Germinal center (tissue), 1 donor: Measurements from ENCODE around the gene ARPP19.
"Not testable (repeated sequence)": the region's sequence is repeated elsewhere in the genome, so short reads cannot be mapped to it uniquely, and the experiment has no call there.

Experiments
- DNase-seq: peaks from one replicate; pipeline ENCODE4 v3.0.0; 2012; ENCODE audit warnings: mixed read lengths, low spot score

ARPP19 gene

DNA sequence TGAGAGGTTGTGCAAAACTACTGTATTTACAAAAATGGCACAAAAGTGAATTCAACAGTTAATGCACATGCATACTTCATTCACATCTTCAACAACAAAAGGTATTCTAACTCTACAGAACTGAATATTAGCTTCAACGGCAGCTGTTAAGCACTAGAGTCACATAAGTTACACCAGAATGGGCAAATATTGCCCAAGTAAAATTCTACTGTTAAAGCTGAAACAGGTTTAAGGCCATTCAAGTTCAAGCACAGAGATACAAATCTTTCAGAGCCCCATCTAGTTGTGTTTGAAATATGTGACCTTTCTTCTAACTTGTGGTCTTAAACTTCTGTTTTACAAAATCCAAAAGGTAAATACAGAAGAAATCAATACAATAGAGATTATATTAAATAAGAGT, 17.6 kb downstream of the ARPP19 start:
- not testable (repeated sequence) for DNase-seq

DNA sequence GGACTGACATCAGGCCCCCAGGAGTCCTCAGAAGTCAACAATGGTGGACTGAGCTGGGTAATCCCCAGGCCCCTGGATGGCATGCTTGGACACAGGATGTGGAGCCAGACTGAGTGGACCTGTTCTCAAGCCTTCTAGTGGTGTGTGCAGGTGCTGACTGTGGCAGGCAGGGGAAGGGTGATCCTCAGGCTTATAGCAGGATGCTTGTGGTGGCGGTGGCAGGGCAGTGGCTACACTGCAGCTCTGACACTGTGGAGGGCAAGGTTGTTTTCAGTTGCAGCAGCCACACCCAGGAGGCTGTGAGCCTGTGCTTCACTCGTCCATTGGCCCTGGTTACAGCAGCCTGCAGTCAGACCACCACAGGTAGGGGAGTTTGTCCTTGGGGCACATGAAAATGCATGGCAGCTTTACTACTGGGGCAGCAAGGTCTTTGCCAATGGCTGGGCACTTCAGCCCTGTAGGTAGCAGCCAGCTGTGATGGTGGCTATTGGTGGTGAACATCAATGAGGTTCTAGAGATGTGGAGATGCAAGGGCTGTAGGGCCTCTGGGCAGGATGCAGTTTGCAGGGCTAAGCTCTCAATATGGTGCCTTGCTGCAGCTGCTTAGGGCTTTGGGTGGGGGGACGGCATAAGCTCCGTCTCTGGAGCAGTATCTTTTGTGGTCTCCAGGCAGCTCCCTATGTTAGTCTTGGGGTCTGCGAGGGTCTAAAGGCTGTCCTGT, 22.6 kb downstream of the ARPP19 start:
- DNase-seq: no peak

DNA sequence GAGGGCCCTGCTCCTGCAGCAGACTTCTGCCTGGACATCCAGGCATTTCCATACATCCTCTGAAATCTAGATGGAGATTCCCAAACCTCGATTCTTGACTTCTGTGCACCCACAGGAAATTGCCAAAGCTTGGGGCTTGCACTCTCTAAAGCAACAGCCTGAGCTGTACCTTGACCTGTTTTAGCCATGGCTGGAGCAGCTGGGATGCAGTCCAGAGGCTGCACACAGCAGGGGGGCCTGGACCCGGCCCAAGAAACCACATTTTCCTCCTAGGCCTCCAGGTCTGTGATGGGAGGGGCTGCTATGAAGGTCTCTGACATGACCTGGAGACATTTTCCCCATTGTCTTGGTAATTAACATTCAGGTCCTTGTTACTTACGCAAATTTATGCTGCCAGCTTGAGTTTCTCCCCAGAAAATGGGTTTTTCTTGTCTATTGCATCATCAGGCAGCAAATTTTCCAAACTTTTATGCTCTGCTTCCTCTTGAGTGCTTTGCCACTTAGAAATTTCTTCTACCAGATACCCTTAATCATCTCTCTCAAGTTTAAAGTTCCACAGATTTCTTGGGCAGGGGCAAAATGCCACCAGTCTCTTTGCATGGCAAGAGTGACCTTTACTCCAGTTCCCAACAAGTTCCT, 28.3 kb downstream of the ARPP19 start:
- DNase-seq: no peak

DNA sequence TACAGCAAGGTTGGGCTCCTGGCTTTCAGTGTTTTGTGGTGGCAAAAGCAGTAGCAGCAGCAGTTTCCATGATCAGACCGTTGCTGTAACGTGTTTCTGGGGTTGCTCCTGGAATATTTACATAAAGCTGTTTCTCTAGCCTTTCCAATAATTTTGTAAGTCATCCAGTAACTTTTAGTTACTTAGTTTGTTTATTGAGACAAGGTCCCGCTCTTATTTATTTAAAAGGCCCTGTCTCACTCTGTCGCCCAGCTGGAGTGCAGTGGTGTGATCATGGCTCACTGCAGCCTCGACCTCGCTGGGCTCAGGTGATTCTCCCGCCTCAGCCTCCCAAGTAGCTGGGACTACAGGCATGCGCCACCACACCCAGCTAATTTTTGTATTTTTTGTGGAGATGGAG, 31.4 kb downstream of the ARPP19 start:
- no peak for DNase-seq

- DNase-seq: no peak
These were observed 36.4 kb downstream of the ARPP19 start for GRCh38 chr15:52532427-52532826.

DNA sequence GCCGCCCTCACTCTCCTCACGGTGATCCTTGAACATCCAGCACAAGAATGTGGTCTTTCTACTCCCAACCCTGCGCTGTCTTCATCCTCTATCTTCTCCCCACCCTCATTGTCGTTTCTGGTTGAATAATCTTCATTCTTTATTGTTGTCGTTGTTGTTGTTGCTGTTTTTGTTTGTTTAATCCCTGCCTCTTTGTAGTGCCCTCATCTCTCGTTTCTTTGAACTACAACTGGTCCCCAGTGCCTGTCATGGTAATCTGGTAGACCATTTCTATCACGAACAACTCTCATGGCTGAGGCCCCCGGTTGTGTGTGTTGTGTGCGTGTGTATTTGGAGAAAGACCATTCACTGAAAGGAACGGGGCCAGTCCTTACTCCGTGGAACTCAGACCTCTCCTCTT, 38.9 kb downstream of the ARPP19 start:
- no peak for DNase-seq

GRCh38 chr15:52529341-52529924, 39.4 kb downstream of the ARPP19 start:
- peak; percentile 18 for DNase-seq

GRCh38 chr15:52528564-52529340, 40.1 kb downstream of the ARPP19 start, which contains the start of gene MYO5A:
Gene MYO5A (minus strand): TSS chr15:52528880. CDS start chr15:52528806, 74 bp downstream.
- peak; percentile 87 for DNase-seq

- DNase-seq: peak; percentile 45
These were observed 40.8 kb downstream of the ARPP19 start for GRCh38 chr15:52527911-52528563.

DNA sequence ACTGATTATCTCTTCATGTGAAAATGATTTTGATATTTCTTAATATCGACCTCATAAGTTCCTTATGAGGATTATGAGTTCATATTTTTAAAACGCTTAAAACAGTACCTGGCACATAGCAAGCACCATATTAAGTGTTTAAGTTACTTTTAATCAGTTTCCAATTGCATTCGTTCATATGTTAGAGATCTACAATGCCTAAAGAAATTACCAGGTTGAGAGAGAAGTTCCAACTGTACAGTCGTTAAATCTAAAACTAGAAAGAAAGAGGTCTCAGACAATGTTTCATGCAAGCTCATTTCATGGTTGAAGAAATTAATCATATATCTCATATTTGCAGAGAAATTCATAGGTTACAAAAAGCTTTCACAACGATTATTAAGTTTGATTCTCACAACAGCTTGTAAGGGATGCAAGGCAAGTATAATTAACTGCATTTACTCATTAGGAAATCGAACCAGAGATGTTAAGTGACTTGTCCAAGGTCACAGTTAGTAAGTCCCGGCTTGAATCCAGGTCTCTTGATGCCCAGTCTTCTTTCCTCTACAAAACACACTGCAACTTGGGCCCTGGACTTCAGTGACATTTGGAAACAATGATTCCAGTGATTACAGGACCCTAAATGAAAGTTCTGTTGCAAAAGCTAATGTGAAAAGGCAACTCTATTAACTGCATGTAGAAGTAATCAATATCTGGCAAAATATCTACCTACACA, 41.5 kb downstream of the ARPP19 start:
- no peak for DNase-seq

DNA sequence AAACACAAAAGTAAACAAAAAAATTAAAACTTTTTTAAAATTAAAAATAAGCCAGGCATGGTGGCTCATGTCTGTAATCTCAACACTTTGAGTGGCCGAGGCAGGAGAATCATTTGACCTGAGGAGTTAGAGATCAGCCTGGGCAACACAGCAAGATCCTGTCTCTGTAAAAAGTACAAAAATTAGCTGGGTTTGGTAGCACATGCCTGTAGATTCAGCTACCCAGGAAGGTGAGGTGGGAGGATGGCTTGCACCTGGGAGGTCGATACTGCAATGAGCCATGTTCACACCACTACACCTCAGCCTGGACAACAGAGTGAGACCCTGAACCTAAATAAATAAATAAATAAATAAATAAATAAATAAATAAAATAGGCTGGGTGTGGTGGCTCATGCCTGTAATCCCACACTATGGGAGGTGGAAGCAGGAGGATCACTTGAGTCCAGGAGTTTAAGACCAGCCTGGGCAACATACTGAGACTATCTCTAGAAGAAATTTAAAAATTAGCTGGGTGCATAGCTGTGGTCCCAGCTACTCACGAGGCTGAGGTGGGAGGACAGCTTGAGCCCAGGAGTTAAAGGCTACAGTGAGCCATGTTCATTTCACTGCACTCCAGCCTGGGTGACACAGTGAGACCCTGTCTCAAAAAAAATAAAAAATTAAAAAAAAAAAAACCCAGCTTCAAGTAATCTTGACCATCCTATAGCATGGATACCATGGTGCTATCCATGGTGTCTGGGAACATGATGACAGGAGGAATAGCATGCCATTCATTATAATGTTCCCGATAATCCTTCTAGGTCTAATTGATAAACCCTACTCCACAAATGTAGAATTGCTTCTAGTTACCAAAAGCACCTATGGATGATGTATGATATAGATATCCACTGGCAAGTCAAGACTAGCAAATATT, 44.4 kb downstream of the ARPP19 start:
- no peak for DNase-seq

- no peak for DNase-seq
These were observed 45.2 kb downstream of the ARPP19 start for GRCh38 chr15:52523647-52524046.

GRCh38 chr15:52523192-52523591, 45.6 kb downstream of the ARPP19 start:
- no peak for DNase-seq

- no peak for DNase-seq
These were observed 47.1 kb downstream of the ARPP19 start for GRCh38 chr15:52521682-52522081.

- DNase-seq: no peak
These were observed 48.4 kb downstream of the ARPP19 start for GRCh38 chr15:52520421-52520820.

GRCh38 chr15:52518487-52519371, 50.1 kb downstream of the ARPP19 start:
- DNase-seq: no peak

- no peak for DNase-seq
These were observed 51.8 kb downstream of the ARPP19 start for GRCh38 chr15:52517014-52517413.

GRCh38 chr15:52515343-52515742, 53.5 kb downstream of the ARPP19 start:
- DNase-seq: no peak

DNA sequence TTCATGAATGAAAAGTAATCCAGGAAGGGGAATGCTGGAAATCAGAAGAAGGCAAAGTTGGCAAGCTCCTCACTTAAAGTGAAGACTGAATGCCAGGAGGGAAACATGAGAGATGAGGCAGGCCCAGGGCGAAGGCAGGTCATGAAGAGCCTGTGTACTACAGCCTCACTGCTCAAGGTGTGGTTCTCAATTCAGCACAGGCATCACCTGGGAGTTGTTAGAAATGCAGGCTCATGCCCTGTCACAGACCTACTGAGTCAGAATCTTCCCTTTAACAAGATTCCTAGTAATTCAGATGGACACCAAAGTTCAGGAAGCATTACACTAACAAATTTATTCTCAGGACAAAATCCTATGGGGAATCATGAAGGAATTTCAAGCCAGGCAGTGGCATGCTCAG, 54.3 kb downstream of the ARPP19 start:
- no peak for DNase-seq
